Measurements from ENCODE around the gene TUBB1.

- TF ChIP-seq, protein P1, sequence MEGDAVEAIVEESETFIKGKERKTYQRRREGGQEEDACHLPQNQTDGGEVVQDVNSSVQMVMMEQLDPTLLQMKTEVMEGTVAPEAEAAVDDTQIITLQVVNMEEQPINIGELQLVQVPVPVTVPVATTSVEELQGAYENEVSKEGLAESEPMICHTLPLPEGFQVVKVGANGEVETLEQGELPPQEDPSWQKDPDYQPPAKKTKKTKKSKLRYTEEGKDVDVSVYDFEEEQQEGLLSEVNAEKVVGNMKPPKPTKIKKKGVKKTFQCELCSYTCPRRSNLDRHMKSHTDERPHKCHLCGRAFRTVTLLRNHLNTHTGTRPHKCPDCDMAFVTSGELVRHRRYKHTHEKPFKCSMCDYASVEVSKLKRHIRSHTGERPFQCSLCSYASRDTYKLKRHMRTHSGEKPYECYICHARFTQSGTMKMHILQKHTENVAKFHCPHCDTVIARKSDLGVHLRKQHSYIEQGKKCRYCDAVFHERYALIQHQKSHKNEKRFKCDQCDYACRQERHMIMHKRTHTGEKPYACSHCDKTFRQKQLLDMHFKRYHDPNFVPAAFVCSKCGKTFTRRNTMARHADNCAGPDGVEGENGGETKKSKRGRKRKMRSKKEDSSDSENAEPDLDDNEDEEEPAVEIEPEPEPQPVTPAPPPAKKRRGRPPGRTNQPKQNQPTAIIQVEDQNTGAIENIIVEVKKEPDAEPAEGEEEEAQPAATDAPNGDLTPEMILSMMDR (IDR thresholded peaks at IDR 0.05) = no peak
- no peak for TF ChIP-seq POLR2A (IDR thresholded peaks at IDR 0.05)
Observed at GRCh38 chr20:59069026-59069425, 49.8 kb downstream of the TUBB1 start.
